GM12874 (cell line): Measurements from ENCODE around the gene ARRDC4.

Source experiments
- CTCF ChIP-seq: IDR thresholded peaks from 2 replicates; pipeline ENCODE4 v1.5.1; 2011; ENCODE audit warnings: low read depth, mild to moderate bottlenecking, control low read depth, low read length, moderate library complexity; ENCODE audit not compliant: insufficient read depth

The ARRDC4 gene

GRCh38 chr15:97955035-97955434, 5.5 kb upstream of the ARRDC4 start:
- no peak for TF ChIP-seq CTCF

GRCh38 chr15:97955529-97955928, 5.0 kb upstream of the ARRDC4 start:
- no peak for TF ChIP-seq CTCF

- no peak for TF ChIP-seq CTCF
These were observed 659 bp upstream of the ARRDC4 start for GRCh38 chr15:97959724-97960363.

GRCh38 chr15:97961067-97961954, 808 bp downstream of the ARRDC4 start:
- TF ChIP-seq CTCF: no peak

- no peak for TF ChIP-seq CTCF
These were observed 1.8 kb downstream of the ARRDC4 start for GRCh38 chr15:97962263-97962662.

DNA sequence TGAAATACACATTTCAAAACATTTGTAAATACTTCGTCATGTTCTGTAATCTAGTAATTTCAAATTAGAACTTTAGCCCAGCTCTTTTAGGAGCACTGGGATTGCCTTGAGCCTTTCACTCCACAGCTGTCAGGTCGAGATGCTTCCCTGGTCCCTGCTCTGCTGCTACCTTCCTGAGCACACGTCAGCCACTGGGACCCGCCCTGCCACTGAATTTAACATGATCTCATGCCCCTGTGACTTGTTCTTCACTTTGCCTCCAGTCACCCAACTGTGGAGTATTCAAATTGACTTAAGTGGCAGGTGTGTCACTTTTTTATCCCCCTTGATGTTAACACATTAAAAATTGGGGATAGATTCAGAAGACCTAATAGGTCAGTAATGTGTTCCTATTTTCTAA, 3.3 kb downstream of the ARRDC4 start:
- TF ChIP-seq CTCF: no peak

GRCh38 chr15:97966246-97966645, 5.7 kb downstream of the ARRDC4 start:
- TF ChIP-seq CTCF: no peak
